GM23248 (cell line): ENCODE results near the gene CAMKMT. TPM values are rescaled to one million over a fixed set of nuclear protein-coding genes. Genes with fewer than 3 reads are reported as not detected.

Experiments used
- DNase-seq: peaks from one replicate; pipeline ENCODE4 v3.0.0-alpha.2; 2015
- H2AFZ ChIP-seq: fragments of 200-600 bp; sonication (generic); 2 replicates; pipeline ENCODE4 v1.6.1; 2016; ENCODE audit warnings: antibody characterized with exemption
- H3F3A ChIP-seq: fragments of 200-600 bp; sonication (generic); 2 replicates; pipeline ENCODE4 v1.6.1; 2016; ENCODE audit warnings: mild to moderate bottlenecking, antibody characterized with exemption, mixed run types; ENCODE audit not compliant: insufficient read depth
- H3K27ac ChIP-seq: fragments of 200-600 bp; sonication (generic); 2 replicates; pipeline ENCODE4 v1.5.1; 2016; ENCODE audit warnings: mild to moderate bottlenecking
- H3K27me3 ChIP-seq: fragments of 200-600 bp; sonication (generic); replicated peaks from 2 replicates; pipeline ENCODE4 v1.6.1; 2016; ENCODE audit warnings: mild to moderate bottlenecking; ENCODE audit not compliant: insufficient read depth
- H3K36me3 ChIP-seq: fragments of 200-600 bp; sonication (generic); 2 replicates; pipeline ENCODE4 v1.6.1; 2016; ENCODE audit warnings: low read depth, mild to moderate bottlenecking
- H3K4me1 ChIP-seq: fragments of 200-600 bp; sonication (generic); 2 replicates; pipeline ENCODE4 v1.6.1; 2016; ENCODE audit warnings: mild to moderate bottlenecking; ENCODE audit not compliant: insufficient read depth
- H3K4me2 ChIP-seq: fragments of 200-600 bp; sonication (generic); one replicate; pipeline ENCODE4 v1.6.1; 2016; ENCODE audit warnings: mild to moderate bottlenecking; ENCODE audit not compliant: unreplicated experiment
- H3K4me3 ChIP-seq: fragments of 200-600 bp; sonication (generic); 2 replicates; pipeline ENCODE4 v1.5.1; 2016; ENCODE audit warnings: mild to moderate bottlenecking
- H3K79me2 ChIP-seq: fragments of 200-600 bp; sonication (generic); 2 replicates; pipeline ENCODE4 v1.6.1; 2016; ENCODE audit warnings: mild to moderate bottlenecking; ENCODE audit not compliant: insufficient read depth
- H3K9ac ChIP-seq: fragments of 200-600 bp; sonication (generic); 2 replicates; pipeline ENCODE4 v1.6.1; 2016; ENCODE audit warnings: mild to moderate bottlenecking
- H3K9me2 ChIP-seq: fragments of 200-600 bp; sonication (generic); 2 replicates; pipeline ENCODE4 v1.6.1; 2016; ENCODE audit warnings: mixed run types, mild to moderate bottlenecking, moderate library complexity; ENCODE audit not compliant: insufficient read depth
- H3K9me3 ChIP-seq: fragments of 200-600 bp; sonication (generic); one replicate; pipeline ENCODE4 v1.6.1; 2017; ENCODE audit warnings: low read depth
- H4K20me1 ChIP-seq: fragments of 200-600 bp; sonication (generic); 2 replicates; pipeline ENCODE4 v1.6.0; 2016; ENCODE audit not compliant: insufficient read depth
- EZH2 ChIP-seq: fragments of 200-600 bp; sonication (generic); IDR thresholded peaks from 2 replicates; pipeline ENCODE4 v1.6.1; 2018; ENCODE audit warnings: antibody characterized with exemption, mild to moderate bottlenecking; ENCODE audit not compliant: insufficient read depth, poor library complexity, severe bottlenecking
- EZH2phosphoT487 ChIP-seq: fragments of 200-600 bp; sonication (generic); IDR thresholded peaks from 2 replicates; pipeline ENCODE4 v1.6.1; 2018; ENCODE audit warnings: antibody characterized with exemption, moderate library complexity, mild to moderate bottlenecking, low read depth; ENCODE audit not compliant: insufficient read depth
- whole genome bisulfite sequencing, 2 experiments: methylation state at CpG; one replicate each; pipeline ENCODE4 v1.1.6; 2015 to 2017; ENCODE audit warnings: low lambda C conversion rate in 2 of 2, low coverage in 1 of 2; ENCODE audit errors: missing lambda C conversion rate in 2 of 2; 5-methylcytosine and 5-hydroxymethylcytosine counted together
- in situ Hi-C: fragments of 300-500 bp; cut with MboI; formaldehyde crosslinking; loops from 2 replicates; pipeline ENCODE4 v1.15.0; 2020
- polyA plus RNA-seq: library from polyadenylated mRNA; unstranded; fragments of >200 nt; fragmentation: Nextera tagmentation; extraction: Ambion mirVana; gene quantifications from 2 replicates; pipeline ENCODE4 v1.2.1, GENCODE V29; 2016
- total RNA-seq: library from RNA; depleted of rRNA; stranded (reverse); fragments of >200 nt; shearing (Covaris generic); gene quantifications from 2 replicates; pipeline ENCODE4 v1.2.3, GENCODE V29; 2014

Gene CAMKMT
- total and polyA plus RNA-seq, 2 experiments from 2014 or later, result 3.1 to 6.9 TPM

- no peaks in the 10 kb centered on the region for H4K20me1 ChIP-seq
- no peaks in the 10 kb centered on the region for H3K9me3 ChIP-seq
- in situ Hi-C loops, result no loop called here
- H3K79me2 ChIP-seq, result no peaks in the 10 kb centered on the region
- DNase-seq, result peak; percentile 6
- peak overlapping the region; percentile 32; the same call in 1 of the 2 replicates for H3K9ac ChIP-seq
- H3F3A ChIP-seq, result no peaks in the 10 kb centered on the region
- H3K4me1 ChIP-seq, result peaks cover 13% of the 10 kb centered on the region
- peak overlapping the region; percentile 70 for H3K4me2 ChIP-seq
- peak overlapping the region; percentile 64 for H2AFZ ChIP-seq
- no peaks in the 10 kb centered on the region for H3K36me3 ChIP-seq
- H3K4me3 ChIP-seq, result peak overlapping the region; percentile 65
- TF ChIP-seq EZH2phosphoT487 (no peak), EZH2 (no peak)
- 37 to 38% methylated on average over 6 of the region's 6 CpGs for WGBS, 2 experiments
- H3K27me3 ChIP-seq, result no peaks in the 10 kb centered on the region
- H3K9me2 ChIP-seq, result no peaks in the 10 kb centered on the region
- no peak overlapping the region for H3K27ac ChIP-seq
These were observed 36.6 kb downstream of the CAMKMT start for GRCh38 chr2:44398243-44398897.

GRCh38 chr2:44420725-44421124 lies 59.0 kb downstream of the CAMKMT start:
- H3K9me3 ChIP-seq, result no peaks in the 10 kb centered on the region
- WGBS, 2 experiments, result 97 to 98% methylated on average over 1 of the region's 1 CpG
- no peaks in the 10 kb centered on the region for H3K79me2 ChIP-seq
- H3K9me2 ChIP-seq, result no peaks in the 10 kb centered on the region
- in situ Hi-C loops, result no loop called here
- no peak overlapping the region for H3K4me2 ChIP-seq
- no peak overlapping the region for H3K27ac ChIP-seq
- TF ChIP-seq EZH2phosphoT487, result no peak
- no peak for TF ChIP-seq EZH2
- no peak overlapping the region for H3K9ac ChIP-seq
- H3K36me3 ChIP-seq, result no peaks in the 10 kb centered on the region
- no peaks in the 10 kb centered on the region for H3F3A ChIP-seq
- H2AFZ ChIP-seq, result no peak overlapping the region
- no peaks in the 10 kb centered on the region for H4K20me1 ChIP-seq
- H3K27me3 ChIP-seq, result no peaks in the 10 kb centered on the region
- no peak for DNase-seq
- H3K4me1 ChIP-seq, result no peaks in the 10 kb centered on the region
- no peak overlapping the region for H3K4me3 ChIP-seq

GRCh38 chr2:44424211-44424610 lies 62.5 kb downstream of the CAMKMT start:
- Histone ChIP-seq H3K27ac (no peak overlapping the region), H3K4me2 (no peak overlapping the region), H4K20me1 (no peaks in the 10 kb centered on the region), H3K79me2 (no peaks in the 10 kb centered on the region), H3K27me3 (no peaks in the 10 kb centered on the region), H3K4me1 (no peaks in the 10 kb centered on the region), H3K9me3 (no peaks in the 10 kb centered on the region), H3K9me2 (no peaks in the 10 kb centered on the region), H2AFZ (no peak overlapping the region), H3F3A (no peaks in the 10 kb centered on the region), H3K9ac (no peak overlapping the region), H3K4me3 (no peak overlapping the region), H3K36me3 (no peaks in the 10 kb centered on the region)
- in situ Hi-C loops, result no loop called here
- 92 to 96% methylated on average over 9 of the region's 9 CpGs for WGBS, 2 experiments
- DNase-seq, result no peak
- TF ChIP-seq EZH2phosphoT487, result no peak
- no peak for TF ChIP-seq EZH2

GRCh38 chr2:44429034-44429433 lies 67.3 kb downstream of the CAMKMT start:
- in situ Hi-C loops, result no loop called here
- DNase-seq, result peak; percentile 2
- Histone ChIP-seq H4K20me1 (no peaks in the 10 kb centered on the region), H3K9me3 (no peaks in the 10 kb centered on the region), H3K4me1 (no peaks in the 10 kb centered on the region), H3K4me2 (no peak overlapping the region), H3K36me3 (no peaks in the 10 kb centered on the region), H3K27ac (no peak overlapping the region), H3K4me3 (no peak overlapping the region), H3K27me3 (no peaks in the 10 kb centered on the region), H3K79me2 (no peaks in the 10 kb centered on the region), H3K9ac (no peak overlapping the region), H3F3A (no peaks in the 10 kb centered on the region), H2AFZ (no peak overlapping the region), H3K9me2 (no peaks in the 10 kb centered on the region)
- TF ChIP-seq EZH2phosphoT487 (no peak), EZH2 (no peak)
- 90 to 96% methylated on average over 1 of the region's 1 CpG for WGBS, 2 experiments

- H3K9me2 ChIP-seq, result no peaks in the 10 kb centered on the region
- H2AFZ ChIP-seq, result no peak overlapping the region
- no peak for DNase-seq
- H3K9ac ChIP-seq, result no peak overlapping the region
- H3K4me3 ChIP-seq, result no peak overlapping the region
- H3K27me3 ChIP-seq, result no peaks in the 10 kb centered on the region
- no peaks in the 10 kb centered on the region for H3F3A ChIP-seq
- no peaks in the 10 kb centered on the region for H3K4me1 ChIP-seq
- H3K36me3 ChIP-seq, result no peaks in the 10 kb centered on the region
- no peak overlapping the region for H3K27ac ChIP-seq
- no peak for TF ChIP-seq EZH2
- no peak for TF ChIP-seq EZH2phosphoT487
- H4K20me1 ChIP-seq, result no peaks in the 10 kb centered on the region
- H3K79me2 ChIP-seq, result no peaks in the 10 kb centered on the region
- 0 to 13% methylated on average over 1 of the region's 1 CpG for WGBS, 2 experiments
- H3K9me3 ChIP-seq, result no peaks in the 10 kb centered on the region
- no peak overlapping the region for H3K4me2 ChIP-seq
- in situ Hi-C loops, result no loop called here
These were observed 68.6 kb downstream of the CAMKMT start for GRCh38 chr2:44430342-44430741.
